ENCODE results near the gene KIAA1549. TPM values are rescaled to one million over a fixed set of nuclear protein-coding genes. Genes with fewer than 3 reads are reported as not detected.

The KIAA1549 gene
- total RNA-seq, 1 experiment from 2014 or later, result 14.1 TPM

DNA sequence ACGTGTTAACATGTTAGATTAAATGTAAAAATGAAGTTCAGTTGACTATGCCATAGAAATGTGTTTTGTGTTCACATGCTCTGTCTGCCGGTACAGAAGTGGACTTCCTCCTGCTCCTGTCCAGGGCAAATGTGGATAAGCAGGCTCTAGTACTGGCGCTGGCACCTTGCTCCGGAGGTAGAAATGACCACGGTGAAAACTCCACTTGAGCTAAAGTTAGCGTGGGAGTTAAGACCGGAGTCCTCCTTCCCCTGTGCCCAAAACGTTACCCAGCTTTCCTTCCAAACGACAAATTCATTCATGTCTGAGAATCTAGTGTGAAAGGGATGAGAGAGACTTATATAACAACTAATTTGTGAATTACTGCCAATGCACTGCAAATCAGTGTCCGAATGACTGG is 148.2 kb downstream of the KIAA1549 start:
- H3K9me3 ChIP-seq (ENCODE audit: control insufficient read depth, insufficient read depth, low read depth, low read length), result no peaks in the 10 kb centered on the region
- no peaks in the 10 kb centered on the region for H3K27me3 ChIP-seq (ENCODE audit: control insufficient read depth, insufficient read depth, low read length)
- H3K4me1 ChIP-seq (ENCODE audit: control insufficient read depth, insufficient read depth, low read length), result no peaks in the 10 kb centered on the region
- in situ Hi-C loops (cut with HindIII; ENCODE audit: low pct_unique_long_range_greater_than_20kb, low sequenced_read_pairs) (no loop called here), intact Hi-C loops (cut with micrococcal nuclease; ENCODE audit: unreplicated experiment) (no loop called here)
- POLR2A ChIA-PET, result no interaction called here
- BruUV-seq (replicated peaks), result no TSS peak
- DNase-seq (ENCODE audit: low read depth, low spot score) (no peak), ATAC-seq (no peak)
- no peaks in the 10 kb centered on the region for H3K36me3 ChIP-seq (ENCODE audit: control insufficient read depth, insufficient read depth, low read length)
- CTCF ChIA-PET, result no interaction called here
- TF ChIP-seq POLR2AphosphoS5 (IDR thresholded peaks at IDR 0.05; ENCODE audit: low read depth, low read length), result no peak
- TF ChIP-seq, protein P1, sequence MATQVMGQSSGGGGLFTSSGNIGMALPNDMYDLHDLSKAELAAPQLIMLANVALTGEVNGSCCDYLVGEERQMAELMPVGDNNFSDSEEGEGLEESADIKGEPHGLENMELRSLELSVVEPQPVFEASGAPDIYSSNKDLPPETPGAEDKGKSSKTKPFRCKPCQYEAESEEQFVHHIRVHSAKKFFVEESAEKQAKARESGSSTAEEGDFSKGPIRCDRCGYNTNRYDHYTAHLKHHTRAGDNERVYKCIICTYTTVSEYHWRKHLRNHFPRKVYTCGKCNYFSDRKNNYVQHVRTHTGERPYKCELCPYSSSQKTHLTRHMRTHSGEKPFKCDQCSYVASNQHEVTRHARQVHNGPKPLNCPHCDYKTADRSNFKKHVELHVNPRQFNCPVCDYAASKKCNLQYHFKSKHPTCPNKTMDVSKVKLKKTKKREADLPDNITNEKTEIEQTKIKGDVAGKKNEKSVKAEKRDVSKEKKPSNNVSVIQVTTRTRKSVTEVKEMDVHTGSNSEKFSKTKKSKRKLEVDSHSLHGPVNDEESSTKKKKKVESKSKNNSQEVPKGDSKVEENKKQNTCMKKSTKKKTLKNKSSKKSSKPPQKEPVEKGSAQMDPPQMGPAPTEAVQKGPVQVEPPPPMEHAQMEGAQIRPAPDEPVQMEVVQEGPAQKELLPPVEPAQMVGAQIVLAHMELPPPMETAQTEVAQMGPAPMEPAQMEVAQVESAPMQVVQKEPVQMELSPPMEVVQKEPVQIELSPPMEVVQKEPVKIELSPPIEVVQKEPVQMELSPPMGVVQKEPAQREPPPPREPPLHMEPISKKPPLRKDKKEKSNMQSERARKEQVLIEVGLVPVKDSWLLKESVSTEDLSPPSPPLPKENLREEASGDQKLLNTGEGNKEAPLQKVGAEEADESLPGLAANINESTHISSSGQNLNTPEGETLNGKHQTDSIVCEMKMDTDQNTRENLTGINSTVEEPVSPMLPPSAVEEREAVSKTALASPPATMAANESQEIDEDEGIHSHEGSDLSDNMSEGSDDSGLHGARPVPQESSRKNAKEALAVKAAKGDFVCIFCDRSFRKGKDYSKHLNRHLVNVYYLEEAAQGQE (IDR thresholded peaks at IDR 0.05; ENCODE audit: insufficient read depth in 1 of 2, low read depth in 2 of 2, low read length in 1 of 2), result no peak
- TF ChIP-seq, protein P2, sequence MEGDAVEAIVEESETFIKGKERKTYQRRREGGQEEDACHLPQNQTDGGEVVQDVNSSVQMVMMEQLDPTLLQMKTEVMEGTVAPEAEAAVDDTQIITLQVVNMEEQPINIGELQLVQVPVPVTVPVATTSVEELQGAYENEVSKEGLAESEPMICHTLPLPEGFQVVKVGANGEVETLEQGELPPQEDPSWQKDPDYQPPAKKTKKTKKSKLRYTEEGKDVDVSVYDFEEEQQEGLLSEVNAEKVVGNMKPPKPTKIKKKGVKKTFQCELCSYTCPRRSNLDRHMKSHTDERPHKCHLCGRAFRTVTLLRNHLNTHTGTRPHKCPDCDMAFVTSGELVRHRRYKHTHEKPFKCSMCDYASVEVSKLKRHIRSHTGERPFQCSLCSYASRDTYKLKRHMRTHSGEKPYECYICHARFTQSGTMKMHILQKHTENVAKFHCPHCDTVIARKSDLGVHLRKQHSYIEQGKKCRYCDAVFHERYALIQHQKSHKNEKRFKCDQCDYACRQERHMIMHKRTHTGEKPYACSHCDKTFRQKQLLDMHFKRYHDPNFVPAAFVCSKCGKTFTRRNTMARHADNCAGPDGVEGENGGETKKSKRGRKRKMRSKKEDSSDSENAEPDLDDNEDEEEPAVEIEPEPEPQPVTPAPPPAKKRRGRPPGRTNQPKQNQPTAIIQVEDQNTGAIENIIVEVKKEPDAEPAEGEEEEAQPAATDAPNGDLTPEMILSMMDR (IDR thresholded peaks at IDR 0.05), result no peak
- no peak for TF ChIP-seq TCF7L2 (IDR thresholded peaks at IDR 0.05; ENCODE audit: low read depth, low read length)
- TF ChIP-seq SIN3A (IDR thresholded peaks at IDR 0.05; ENCODE audit: borderline replicate concordance, insufficient read depth, low read depth, low read length), result no peak
- H3K27ac ChIP-seq (ENCODE audit: low read length), result no peak overlapping the region
- no peak overlapping the region for H3K4me3 ChIP-seq (ENCODE audit: low read depth in 2 of 2, low read length in 2 of 2)

DNA sequence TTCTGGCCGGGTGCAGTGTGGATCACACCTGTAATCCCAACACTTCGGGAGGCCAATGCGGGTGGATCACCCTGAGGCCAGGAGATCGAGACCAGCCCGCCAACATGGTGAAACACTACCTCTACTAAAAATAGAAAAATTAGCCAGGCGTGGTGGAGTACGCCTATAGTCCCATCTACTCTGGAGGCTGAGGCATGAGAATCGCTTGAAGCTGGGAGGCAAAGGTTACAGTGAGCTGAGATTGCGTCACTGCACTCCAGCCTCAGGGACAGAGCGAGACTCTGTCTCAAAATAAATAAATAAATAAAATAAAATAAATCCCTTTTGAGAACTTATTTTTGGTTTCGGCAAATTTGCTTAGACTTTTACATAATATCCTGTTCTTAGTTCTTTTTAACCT is 151.9 kb downstream of the KIAA1549 start:
- H3K4me1 ChIP-seq (ENCODE audit: control insufficient read depth, insufficient read depth, low read length), result no peaks in the 10 kb centered on the region
- intact Hi-C loops (cut with micrococcal nuclease; ENCODE audit: unreplicated experiment), result no loop called here
- no peak overlapping the region for H3K27ac ChIP-seq (ENCODE audit: low read length)

More for the DNA sequence above, 151.9 kb downstream of the KIAA1549 start:
- BruUV-seq (replicated peaks), result no TSS peak
- TF ChIP-seq, protein P2 (IDR thresholded peaks at IDR 0.05), result no peak
- TF ChIP-seq POLR2AphosphoS5 (IDR thresholded peaks at IDR 0.05; ENCODE audit: low read depth, low read length), result no peak
- no peak for TF ChIP-seq SIN3A (IDR thresholded peaks at IDR 0.05; ENCODE audit: borderline replicate concordance, insufficient read depth, low read depth, low read length)
- TF ChIP-seq, protein P1 (IDR thresholded peaks at IDR 0.05; ENCODE audit: insufficient read depth in 1 of 2, low read depth in 2 of 2, low read length in 1 of 2), result no peak
- no peak for TF ChIP-seq TCF7L2 (IDR thresholded peaks at IDR 0.05; ENCODE audit: low read depth, low read length)
- in situ Hi-C loops (cut with HindIII; ENCODE audit: low pct_unique_long_range_greater_than_20kb, low sequenced_read_pairs), result no loop called here
- H3K9me3 ChIP-seq (ENCODE audit: control insufficient read depth, insufficient read depth, low read depth, low read length), result no peaks in the 10 kb centered on the region
- ATAC-seq, result no peak
- ChIA-PET CTCF (no interaction called here), POLR2A (no interaction called here)
- DNase-seq (ENCODE audit: low read depth, low spot score), result no peak
- H3K4me3 ChIP-seq (ENCODE audit: low read depth in 2 of 2, low read length in 2 of 2), result no peak overlapping the region
- H3K27me3 ChIP-seq (ENCODE audit: control insufficient read depth, insufficient read depth, low read length), result no peaks in the 10 kb centered on the region
- H3K36me3 ChIP-seq (ENCODE audit: control insufficient read depth, insufficient read depth, low read length), result no peaks in the 10 kb centered on the region
